MM.1S (cell line): ENCODE results near the gene UFSP2.

Experiments
- DNase-seq: peaks from one replicate; pipeline ENCODE4 v3.0.0-alpha.2; 2015
- H2AFZ ChIP-seq: fragments of 300-600 bp; sonication (generic); 2 replicates; pipeline ENCODE4 v1.6.0; 2016; ENCODE audit warnings: antibody characterized with exemption, low read length
- H3F3A ChIP-seq: fragments of 300-600 bp; sonication (generic); 2 replicates; pipeline ENCODE4 v1.6.1; 2016; ENCODE audit warnings: mild to moderate bottlenecking, antibody characterized with exemption, low read length, moderate library complexity, mixed read lengths; ENCODE audit not compliant: insufficient read depth
- H3K27ac ChIP-seq: fragments of 300-600 bp; sonication (generic); 2 replicates; pipeline ENCODE4 v1.5.1; 2016; ENCODE audit warnings: mild to moderate bottlenecking, low read length
- H3K27me3 ChIP-seq: fragments of 300-600 bp; sonication (generic); replicated peaks from 2 replicates; pipeline ENCODE4 v1.6.0; 2016; ENCODE audit warnings: low read length; ENCODE audit not compliant: insufficient read depth
- H3K36me3 ChIP-seq: fragments of 300-600 bp; sonication (generic); replicated peaks from 2 replicates; pipeline ENCODE4 v1.6.1; 2016; ENCODE audit warnings: mild to moderate bottlenecking, low read length, mixed read lengths; ENCODE audit not compliant: insufficient read depth
- H3K4me1 ChIP-seq: fragments of 300-600 bp; sonication (generic); 2 replicates; pipeline ENCODE4 v1.6.1; 2016; ENCODE audit warnings: low read length, mixed read lengths
- H3K4me2 ChIP-seq: fragments of 300-600 bp; sonication (generic); 2 replicates; pipeline ENCODE4 v1.6.0; 2016; ENCODE audit warnings: low read depth, low read length
- H3K4me3 ChIP-seq: fragments of 300-600 bp; sonication (generic); 2 replicates; pipeline ENCODE4 v1.5.1; 2016; ENCODE audit warnings: low read length, mixed read lengths
- H3K79me2 ChIP-seq: fragments of 300-600 bp; sonication (generic); 2 replicates; pipeline ENCODE4 v1.6.1; 2016; ENCODE audit warnings: mixed run types, low read length, mixed read lengths
- H3K9ac ChIP-seq: fragments of 300-600 bp; sonication (generic); 2 replicates; pipeline ENCODE4 v1.6.1; 2016; ENCODE audit warnings: low read length, mixed read lengths
- H3K9me2 ChIP-seq: fragments of 300-600 bp; sonication (generic); replicated peaks from 2 replicates; pipeline ENCODE4 v1.6.1; 2016; ENCODE audit warnings: mild to moderate bottlenecking, low read length, mixed read lengths; ENCODE audit not compliant: insufficient read depth
- H3K9me3 ChIP-seq: fragments of 300-600 bp; sonication (generic); replicated peaks from 2 replicates; pipeline ENCODE4 v1.6.1; 2016; ENCODE audit warnings: mild to moderate bottlenecking, low read length, mixed read lengths; ENCODE audit not compliant: insufficient read depth
- H4K20me1 ChIP-seq: fragments of 300-600 bp; sonication (generic); 2 replicates; pipeline ENCODE4 v1.6.1; 2016; ENCODE audit warnings: mild to moderate bottlenecking, low read length, moderate library complexity, mixed read lengths; ENCODE audit not compliant: insufficient read depth
- CTCF ChIP-seq: fragments of 300-600 bp; sonication (generic); IDR thresholded peaks from 2 replicates; pipeline ENCODE4 v1.5.1; 2016; ENCODE audit warnings: antibody characterized with exemption, low read length, mixed read lengths
- EZH2 ChIP-seq: fragments of 300-600 bp; sonication (generic); optimal IDR thresholded peaks from 2 replicates; pipeline ENCODE3; 2017; ENCODE audit warnings: low read depth, mild to moderate bottlenecking, antibody characterized with exemption, low read length, mixed read lengths
- EZH2phosphoT487 ChIP-seq: fragments of 300-600 bp; sonication (generic); IDR thresholded peaks from 2 replicates; pipeline ENCODE4 v1.6.1; 2018; ENCODE audit warnings: antibody characterized with exemption, low read length

Gene UFSP2

DNA sequence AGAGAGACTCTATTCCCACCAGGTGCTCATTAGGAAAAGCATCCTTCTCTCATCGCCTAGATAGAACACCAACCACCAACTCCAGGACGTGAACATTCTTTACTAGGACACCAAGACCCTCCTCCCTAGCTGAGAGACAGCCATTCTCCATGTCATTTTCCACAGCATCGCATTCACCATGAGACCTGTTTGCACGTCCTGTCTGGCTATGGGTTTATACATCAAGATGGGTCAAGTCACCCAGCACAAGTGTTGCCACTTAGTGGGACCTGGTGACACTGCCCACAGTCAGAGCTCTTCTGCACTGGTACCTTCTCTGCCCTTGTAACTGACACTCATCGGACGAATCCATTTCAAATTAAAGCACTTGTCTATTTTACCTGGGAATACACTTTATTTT is 47.5 kb downstream of the UFSP2 start:
- Histone ChIP-seq H3F3A (no peaks in the 10 kb centered on the region), H3K9me3 (no peaks in the 10 kb centered on the region), H3K27me3 (no peaks in the 10 kb centered on the region), H3K4me3 (no peak overlapping the region), H4K20me1 (no peaks in the 10 kb centered on the region), H2AFZ (no peak overlapping the region), H3K27ac (no peak overlapping the region), H3K9ac (no peak overlapping the region), H3K4me1 (no peaks in the 10 kb centered on the region), H3K36me3 (no peaks in the 10 kb centered on the region), H3K79me2 (no peaks in the 10 kb centered on the region), H3K9me2 (no peaks in the 10 kb centered on the region), H3K4me2 (no peak overlapping the region)
- TF ChIP-seq EZH2phosphoT487 (no peak), EZH2 (no peak), CTCF (no peak)
- DNase-seq: no peak

DNA sequence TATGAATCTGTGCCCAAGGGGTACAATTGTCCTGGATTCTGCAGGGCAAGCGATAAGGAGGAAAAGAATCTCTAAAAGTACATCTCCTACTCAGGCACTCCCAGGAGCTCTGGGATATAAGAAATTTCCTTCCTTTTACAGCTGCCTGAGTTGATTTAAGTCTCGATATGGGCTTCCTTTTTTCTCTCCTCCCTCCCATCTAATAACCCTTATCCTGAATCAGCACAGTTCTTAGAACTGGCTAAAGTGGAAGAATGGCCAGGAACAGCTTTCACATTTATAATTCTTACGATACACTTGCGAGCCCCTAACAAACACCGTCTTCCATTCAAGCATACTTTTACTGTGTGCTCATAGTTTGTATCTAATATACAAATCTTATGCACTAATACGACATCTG is 51.2 kb downstream of the UFSP2 start:
- no peak overlapping the region for H3K9ac ChIP-seq
- TF ChIP-seq EZH2 (no peak), EZH2phosphoT487 (no peak), CTCF (no peak)
- H3K9me3 ChIP-seq: no peaks in the 10 kb centered on the region
- H3K79me2 ChIP-seq: no peaks in the 10 kb centered on the region
- no peak overlapping the region for H3K4me2 ChIP-seq
- no peaks in the 10 kb centered on the region for H3K27me3 ChIP-seq
- no peaks in the 10 kb centered on the region for H3K4me1 ChIP-seq
- H3K9me2 ChIP-seq: no peaks in the 10 kb centered on the region
- H3K4me3 ChIP-seq: no peak overlapping the region
- no peak overlapping the region for H3K27ac ChIP-seq
- H2AFZ ChIP-seq: no peak overlapping the region
- H3F3A ChIP-seq: no peaks in the 10 kb centered on the region
- H3K36me3 ChIP-seq: 0 out of 2 replicates have a peak, but pooled peaks cover 6% of the 10 kb centered on the region
- H4K20me1 ChIP-seq: no peaks in the 10 kb centered on the region
- no peak for DNase-seq

- DNase-seq: no peak
- no peaks in the 10 kb centered on the region for H3K27me3 ChIP-seq
Measured at GRCh38 chr4:185374027-185374426, 51.7 kb downstream of the UFSP2 start.

More at GRCh38 chr4:185374027-185374426, 51.7 kb downstream of the UFSP2 start:
- Histone ChIP-seq H2AFZ (no peak overlapping the region), H3K9ac (no peak overlapping the region), H3F3A (no peaks in the 10 kb centered on the region), H3K36me3 (0 out of 2 replicates have a peak, but pooled peaks cover 6% of the 10 kb centered on the region), H3K79me2 (no peaks in the 10 kb centered on the region), H3K9me2 (no peaks in the 10 kb centered on the region), H3K4me2 (no peak overlapping the region), H4K20me1 (no peaks in the 10 kb centered on the region), H3K27ac (no peak overlapping the region), H3K4me3 (no peak overlapping the region), H3K4me1 (no peaks in the 10 kb centered on the region), H3K9me3 (no peaks in the 10 kb centered on the region)
- TF ChIP-seq CTCF: no peak
- no peak for TF ChIP-seq EZH2phosphoT487
- no peak for TF ChIP-seq EZH2
